Kidney (tissue), 14 donors: ENCODE data around the gene CMIP. TPM values are rescaled to one million over a fixed set of nuclear protein-coding genes. Genes with fewer than 3 reads are reported as not detected.
A peak's percentile ranks its signal among the peaks of the same experiment; 100 is the strongest.

Source experiments
- DNase-seq, 5 donors: peaks; one replicate each; pipeline ENCODE4 v3.0.0-alpha.2; 2013 to 2020
- FAIRE-seq: peaks from 2 replicates; lab custom pipeline; 2012; peaks lifted over from hg19 to GRCh38; lab: Jason Lieb, UNC
- H3K27ac ChIP-seq, 2 donors: one replicate each; pipeline ENCODE4 v1.7.0; 2013; ENCODE audit warnings: low read depth in 2 of 2, low read length in 2 of 2, inconsistent platforms in 1 of 2
- H3K27me3 ChIP-seq: one replicate; pipeline ENCODE4 v1.7.1; 2013; ENCODE audit warnings: low read length, inconsistent platforms; ENCODE audit not compliant: control insufficient read depth, insufficient read depth
- H3K36me3 ChIP-seq, 3 donors: one replicate each; pipeline versions ENCODE4 v1.7.0 to v1.7.1; 2013; ENCODE audit warnings: low read length in 3 of 3, control low read depth in 1 of 3, inconsistent platforms in 1 of 3; ENCODE audit not compliant: insufficient read depth in 3 of 3, control insufficient read depth in 2 of 3
- H3K4me1 ChIP-seq, 3 donors: one replicate each; pipeline versions ENCODE4 v1.7.0 to v1.7.1; 2013; ENCODE audit warnings: low read length in 3 of 3, inconsistent platforms in 1 of 3, low read depth in 1 of 3; ENCODE audit not compliant: control insufficient read depth in 2 of 3, insufficient read depth in 2 of 3
- H3K4me3 ChIP-seq, 3 donors: one replicate each; pipeline versions ENCODE4 v1.7.0 to v1.8.1; 2013; ENCODE audit warnings: low read length in 3 of 3, control low read depth in 1 of 3, inconsistent platforms in 1 of 3
- H3K9ac ChIP-seq, 3 donors: one replicate each; pipeline versions ENCODE4 v1.7.0 to v1.7.1; 2013; ENCODE audit warnings: low read length in 3 of 3, control low read depth in 1 of 3, inconsistent platforms in 1 of 3
- H3K9me3 ChIP-seq, 3 donors: one replicate each; pipeline versions ENCODE4 v1.7.0 to v1.7.1; 2013; ENCODE audit warnings: low read length in 3 of 3, control low read depth in 1 of 3, inconsistent platforms in 1 of 3; ENCODE audit not compliant: control insufficient read depth in 2 of 3, insufficient read depth in 1 of 3
- intact Hi-C: fragments of 100-400 bp; cut with DNase I; formaldehyde crosslinking; loops from one replicate; pipeline ENCODE4 v1.11.1; 2022
- polyA plus RNA-seq: library from polyadenylated mRNA; stranded (reverse); fragments of 350-450 nt; fragmentation: Illumina TruSeq; extraction: RNeasy Lipid Tissue Mini Kit (QIAGEN cat#74804); gene quantifications from one replicate; pipeline ENCODE4 v1.2.3, GENCODE V29; 2014; ENCODE audit warnings: low read depth, low replicate concordance; ENCODE audit not compliant: insufficient read depth
- total RNA-seq: library from RNA; stranded (reverse); fragmentation: NEBNext Ultra II Directional; extraction: Animal tissue kit (Norgen Biotek cat#: 25700); gene quantifications from one replicate; pipeline ENCODE4 v1.2.1, GENCODE V29; 2021
- TF ChIP-seq, protein P1 (sequence below): IDR thresholded peaks from 3 replicates; pipeline ENCODE4 v1.5.1; 2012; ENCODE audit warnings: mild to moderate bottlenecking, moderate library complexity, borderline replicate concordance; ENCODE audit not compliant: insufficient read depth; ENCODE audit errors: extremely low read depth
- donor health status: control.
- donor health status: control.
- donor health status: control.
- donor health status: control.
- donor health status: control.
- donor health status: DM: yes; HTN: yes; CAD: no.
- donor health status: Normal renal cell carcinoma (clear cell type).

The CMIP gene
- total and polyA plus RNA-seq, 2 donors from 2014 or later, result 16.6 to 65.7 TPM

- Histone ChIP-seq H3K27me3 (no peaks in the 10 kb centered on the region), H3K4me1 (peaks cover 2 to 54% (median 32%) of the 10 kb centered on the region in 3 donors), H3K4me3 (no peak overlapping the region), H3K9me3 (no peaks in the 10 kb centered on the region), H3K27ac (peak overlapping the region; percentile 51 to 73), H3K36me3 (no peaks in the 10 kb centered on the region), H3K9ac (no peak overlapping the region)
- intact Hi-C loops, result no loop called here
- DNase-seq, result peak in 1 of 5 donors; percentile 25
- FAIRE-seq, result no peak
- TF ChIP-seq, protein P1, sequence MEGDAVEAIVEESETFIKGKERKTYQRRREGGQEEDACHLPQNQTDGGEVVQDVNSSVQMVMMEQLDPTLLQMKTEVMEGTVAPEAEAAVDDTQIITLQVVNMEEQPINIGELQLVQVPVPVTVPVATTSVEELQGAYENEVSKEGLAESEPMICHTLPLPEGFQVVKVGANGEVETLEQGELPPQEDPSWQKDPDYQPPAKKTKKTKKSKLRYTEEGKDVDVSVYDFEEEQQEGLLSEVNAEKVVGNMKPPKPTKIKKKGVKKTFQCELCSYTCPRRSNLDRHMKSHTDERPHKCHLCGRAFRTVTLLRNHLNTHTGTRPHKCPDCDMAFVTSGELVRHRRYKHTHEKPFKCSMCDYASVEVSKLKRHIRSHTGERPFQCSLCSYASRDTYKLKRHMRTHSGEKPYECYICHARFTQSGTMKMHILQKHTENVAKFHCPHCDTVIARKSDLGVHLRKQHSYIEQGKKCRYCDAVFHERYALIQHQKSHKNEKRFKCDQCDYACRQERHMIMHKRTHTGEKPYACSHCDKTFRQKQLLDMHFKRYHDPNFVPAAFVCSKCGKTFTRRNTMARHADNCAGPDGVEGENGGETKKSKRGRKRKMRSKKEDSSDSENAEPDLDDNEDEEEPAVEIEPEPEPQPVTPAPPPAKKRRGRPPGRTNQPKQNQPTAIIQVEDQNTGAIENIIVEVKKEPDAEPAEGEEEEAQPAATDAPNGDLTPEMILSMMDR, result no peak
Observed at GRCh38 chr16:81530814-81531213, 86.2 kb downstream of the CMIP start.

GRCh38 chr16:81531419-81531821, 86.8 kb downstream of the CMIP start:
- intact Hi-C loops, result no loop called here
- Histone ChIP-seq H3K36me3 (no peaks in the 10 kb centered on the region), H3K9me3 (no peaks in the 10 kb centered on the region), H3K27ac (peak overlapping the region; percentile 51 to 73), H3K27me3 (no peaks in the 10 kb centered on the region), H3K4me3 (no peak overlapping the region), H3K4me1 (peaks cover 2 to 49% (median 32%) of the 10 kb centered on the region in 3 donors), H3K9ac (peak overlapping the region in 1 of 3 donors; percentile 7)
- DNase-seq, result peak in 3 of 5 donors; percentile 51 to 80 (median 54)
- TF ChIP-seq, protein P1, result no peak
- no peak for FAIRE-seq

- peaks cover 2 to 43% (median 25%) of the 10 kb centered on the region in 3 donors for H3K4me1 ChIP-seq
- H3K9me3 ChIP-seq, result no peaks in the 10 kb centered on the region
- peak overlapping the region; percentile 73 to 85 for H3K27ac ChIP-seq
- no peak for FAIRE-seq
- no peaks in the 10 kb centered on the region for H3K27me3 ChIP-seq
- TF ChIP-seq, protein P1, result no peak
- no peak overlapping the region for H3K9ac ChIP-seq
- peak; percentile 84 to 95 (median 90) for DNase-seq
- no peak overlapping the region for H3K4me3 ChIP-seq
- intact Hi-C loops, result no loop called here
- no peaks in the 10 kb centered on the region for H3K36me3 ChIP-seq
Observed at GRCh38 chr16:81532491-81533174, 88.0 kb downstream of the CMIP start.
